Suprapubic skin (tissue), 4 donors: ENCODE results near the gene CACNG5. TPM values are rescaled to one million over a fixed set of nuclear protein-coding genes. Genes with fewer than 3 reads are reported as not detected.

Source experiments
- DNase-seq, 2 donors: peaks; one replicate each; pipeline ENCODE4 v3.0.0-alpha.2; 2019; ENCODE audit warnings: low spot score in 2 of 2
- H3K27ac ChIP-seq: fragments of 200-600 bp; sonication (generic); one replicate; pipeline ENCODE4 v1.5.1; 2019
- H3K27me3 ChIP-seq: fragments of 200-600 bp; sonication (generic); one replicate; pipeline ENCODE4 v1.5.1; 2019
- H3K36me3 ChIP-seq: fragments of 200-600 bp; sonication (generic); one replicate; pipeline ENCODE4 v1.5.1; 2019
- H3K4me1 ChIP-seq: fragments of 200-600 bp; sonication (generic); one replicate; pipeline ENCODE4 v1.5.1; 2019
- H3K4me3 ChIP-seq: fragments of 200-600 bp; sonication (generic); one replicate; pipeline ENCODE4 v1.5.1; 2019; ENCODE audit warnings: mild to moderate bottlenecking
- H3K9me3 ChIP-seq: fragments of 200-600 bp; sonication (generic); one replicate; pipeline ENCODE4 v1.5.1; 2019
- CTCF ChIP-seq, 2 donors: fragments of 200-600 bp in 1 of 2; fragments of 450-650 bp in 1 of 2; sonication (generic) in 1 of 2; IDR thresholded peaks; one replicate each; pipeline ENCODE4 v1.5.1; 2016 to 2019; ENCODE audit warnings: antibody characterized with exemption in 2 of 2, mild to moderate bottlenecking in 1 of 2, moderate library complexity in 1 of 2
- EP300 ChIP-seq: sonication (generic); formaldehyde crosslinking; IDR thresholded peaks from one replicate; pipeline ENCODE4 v1.6.1; 2017; ENCODE audit warnings: antibody characterized with exemption
- POLR2A ChIP-seq, 2 donors: fragments of 450-650 bp; IDR thresholded peaks; one replicate each; pipeline ENCODE4 v1.6.1; 2017; ENCODE audit warnings: antibody characterized with exemption in 2 of 2, mild to moderate bottlenecking in 2 of 2, moderate library complexity in 2 of 2
- POLR2AphosphoS5 ChIP-seq, 3 donors: sonication (generic); formaldehyde crosslinking; IDR thresholded peaks; one replicate each; pipeline ENCODE4 v1.6.1; 2017; ENCODE audit warnings: antibody characterized with exemption in 3 of 3
- WGBS: methylation state at CpG from one replicate; pipeline ENCODE4 v1.1.5; 2018; 5-methylcytosine and 5-hydroxymethylcytosine counted together
- total RNA-seq, 4 donors: library from RNA; depleted of rRNA; stranded (reverse); fragments of >200 nt; gene quantifications; one replicate each; pipeline ENCODE4 v1.1.0, GENCODE V29; 2016

Gene CACNG5
- total RNA-seq, 4 donors from 2014 or later = not detected

GRCh38 chr17:66918896-66919295 is 84.0 kb downstream of the CACNG5 start:
- DNase-seq = no peak
- H3K27me3 ChIP-seq = peaks cover 23% of the 10 kb centered on the region
- H3K4me1 ChIP-seq = no peaks in the 10 kb centered on the region
- H3K4me3 ChIP-seq = no peak overlapping the region
- H3K9me3 ChIP-seq = no peaks in the 10 kb centered on the region
- no peak overlapping the region for H3K27ac ChIP-seq
- H3K36me3 ChIP-seq = no peaks in the 10 kb centered on the region
- TF ChIP-seq EP300 (no peak), CTCF (IDR thresholded peaks at IDR 0.05) (no peak), POLR2A (IDR thresholded peaks at IDR 0.05) (no peak), POLR2AphosphoS5 (IDR thresholded peaks at IDR 0.05) (no peak)
- WGBS = 85% methylated on average over 12 of the region's 12 CpGs

GRCh38 chr17:66920435-66920834 is 85.5 kb downstream of the CACNG5 start:
- Histone ChIP-seq H3K36me3 (no peaks in the 10 kb centered on the region), H3K4me3 (no peak overlapping the region), H3K27ac (no peak overlapping the region), H3K9me3 (no peaks in the 10 kb centered on the region), H3K4me1 (no peaks in the 10 kb centered on the region), H3K27me3 (peaks cover 13% of the 10 kb centered on the region)
- no peak for DNase-seq
- TF ChIP-seq EP300 = no peak
- no peak for TF ChIP-seq POLR2AphosphoS5 (IDR thresholded peaks at IDR 0.05)
- no peak for TF ChIP-seq CTCF (IDR thresholded peaks at IDR 0.05)
- TF ChIP-seq POLR2A (IDR thresholded peaks at IDR 0.05) = no peak
- WGBS = 87% methylated on average over 9 of the region's 9 CpGs

- H3K4me1 ChIP-seq = no peaks in the 10 kb centered on the region
- H3K36me3 ChIP-seq = no peaks in the 10 kb centered on the region
- no peaks in the 10 kb centered on the region for H3K9me3 ChIP-seq
- WGBS = 89% methylated on average over 4 of the region's 4 CpGs
- no peak overlapping the region for H3K4me3 ChIP-seq
- peaks cover 16% of the 10 kb centered on the region for H3K27me3 ChIP-seq
- DNase-seq = no peak
- no peak overlapping the region for H3K27ac ChIP-seq
- no peak for TF ChIP-seq POLR2A (IDR thresholded peaks at IDR 0.05)
- TF ChIP-seq POLR2AphosphoS5 (IDR thresholded peaks at IDR 0.05) = no peak
- TF ChIP-seq CTCF (IDR thresholded peaks at IDR 0.05) = no peak
- TF ChIP-seq EP300 = no peak
Observed at GRCh38 chr17:66920950-66921349, 86.0 kb downstream of the CACNG5 start.

GRCh38 chr17:66923886-66924285 is 89.0 kb downstream of the CACNG5 start:
- no peaks in the 10 kb centered on the region for H3K9me3 ChIP-seq
- WGBS = 26% methylated on average over 1 of the region's 1 CpG
- H3K27ac ChIP-seq = no peak overlapping the region
- no peak overlapping the region for H3K4me3 ChIP-seq
- H3K36me3 ChIP-seq = no peaks in the 10 kb centered on the region
- no peaks in the 10 kb centered on the region for H3K4me1 ChIP-seq
- DNase-seq = no peak
- peaks cover 19% of the 10 kb centered on the region for H3K27me3 ChIP-seq
- TF ChIP-seq POLR2AphosphoS5 (IDR thresholded peaks at IDR 0.05) = no peak

- DNase-seq = no peak
- Histone ChIP-seq H3K9me3 (no peaks in the 10 kb centered on the region), H3K36me3 (no peaks in the 10 kb centered on the region), H3K27me3 (peaks cover 15% of the 10 kb centered on the region), H3K4me3 (no peak overlapping the region), H3K4me1 (no peaks in the 10 kb centered on the region), H3K27ac (no peak overlapping the region)
- no peak for TF ChIP-seq CTCF (IDR thresholded peaks at IDR 0.05)
- TF ChIP-seq POLR2AphosphoS5 (IDR thresholded peaks at IDR 0.05) = no peak
- TF ChIP-seq EP300 = no peak
- TF ChIP-seq POLR2A (IDR thresholded peaks at IDR 0.05) = no peak
- WGBS = 82% methylated on average over 8 of the region's 8 CpGs
Observed at GRCh38 chr17:66925811-66926500, 91.0 kb downstream of the CACNG5 start.

GRCh38 chr17:66928949-66929348 is 94.0 kb downstream of the CACNG5 start:
- 90% methylated on average over 5 of the region's 5 CpGs for WGBS
- DNase-seq = peak in 1 of 2 donors; percentile 26
- Histone ChIP-seq H3K27ac (no peak overlapping the region), H3K27me3 (peaks cover 15% of the 10 kb centered on the region), H3K4me1 (no peaks in the 10 kb centered on the region), H3K36me3 (no peaks in the 10 kb centered on the region), H3K4me3 (no peak overlapping the region), H3K9me3 (no peaks in the 10 kb centered on the region)
- TF ChIP-seq EP300 = no peak
- no peak for TF ChIP-seq POLR2AphosphoS5 (IDR thresholded peaks at IDR 0.05)
- TF ChIP-seq CTCF (IDR thresholded peaks at IDR 0.05) = no peak
- TF ChIP-seq POLR2A (IDR thresholded peaks at IDR 0.05) = no peak
